Stimulated activated naive CD8-positive, alpha-beta T cell treated with anti-CD3 and anti-CD28 coated beads, Interleukin-15, amount 100 ng/mL, for 72 hours (primary cell): ENCODE measurements around the gene AGO3.
A peak's percentile ranks its signal among the peaks of the same experiment; 100 is the strongest.
"Not testable (repeated sequence)": the region's sequence is repeated elsewhere in the genome, so short reads cannot be mapped to it uniquely, and the experiment has no call there.

Experiments used
- ATAC-seq: fragments of 150-1000 bp; cut with Tn5 transposase; 2 replicates; pipeline ENCODE4 v1.10.0; 2021; ENCODE audit warnings: mild to moderate bottlenecking, moderate library complexity
- DNase-seq, 2 donors: peaks; one replicate each; pipeline ENCODE4 v3.0.0; 2021 to 2022
- H3K27ac Mint-ChIP-seq, 2 donors: one replicate each; pipeline ENCODE4 v1.8.0; 2022; ENCODE audit warnings: mild to moderate bottlenecking in 2 of 2, mixed read lengths in 2 of 2, moderate library complexity in 2 of 2
- H3K27me3 Mint-ChIP-seq: one replicate; pipeline ENCODE4 v1.8.0; 2022; ENCODE audit warnings: mixed read lengths
- H3K4me1 Mint-ChIP-seq: one replicate; pipeline ENCODE4 v1.8.0; 2022; ENCODE audit warnings: mild to moderate bottlenecking, mixed read lengths
- H3K4me3 Mint-ChIP-seq, 2 donors: one replicate each; pipeline ENCODE4 v1.8.0; 2022; ENCODE audit warnings: mild to moderate bottlenecking in 2 of 2, mixed read lengths in 2 of 2, moderate library complexity in 1 of 2
- H3K9me3 Mint-ChIP-seq, 2 donors: one replicate each; pipeline ENCODE4 v1.8.0; 2022; ENCODE audit warnings: mixed read lengths in 2 of 2

Gene AGO3

GRCh38 chr1:35939484-35939883 is 8.6 kb downstream of the AGO3 start:
- Mint-ChIP-seq H3K4me1 (peaks cover 48% of the 10 kb centered on the region), H3K27ac (no peak overlapping the region), H3K9me3 (no peaks in the 10 kb centered on the region), H3K27me3 (no peaks in the 10 kb centered on the region), H3K4me3 (no peak overlapping the region)
- no peak for ATAC-seq
- no peak for DNase-seq

DNA sequence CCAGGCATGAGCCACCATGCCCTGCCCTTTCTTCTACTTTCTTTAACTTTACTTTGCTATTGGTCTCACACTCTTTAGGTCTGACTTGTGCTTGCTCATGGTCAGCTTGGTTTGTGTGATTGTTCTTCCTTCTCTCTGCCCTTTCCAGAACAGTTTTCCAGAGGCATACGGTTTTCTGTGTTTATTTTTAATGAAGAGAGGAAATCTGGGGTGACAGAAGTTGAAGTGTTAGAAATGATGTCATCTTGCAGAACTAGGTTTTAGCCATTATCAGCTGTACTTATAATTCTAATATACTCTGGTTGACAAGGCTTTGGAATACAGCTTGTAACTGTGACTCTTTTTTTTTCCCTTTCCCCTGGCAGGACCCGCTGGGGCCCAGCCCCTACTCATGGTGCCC is 14.4 kb downstream of the AGO3 start:
- DNase-seq (no peak), ATAC-seq (no peak)
- Mint-ChIP-seq H3K27ac (peak overlapping the region in 1 of 2 donors; percentile 29), H3K9me3 (no peaks in the 10 kb centered on the region), H3K4me1 (peaks cover 68% of the 10 kb centered on the region), H3K27me3 (no peaks in the 10 kb centered on the region), H3K4me3 (no peak overlapping the region)

DNA sequence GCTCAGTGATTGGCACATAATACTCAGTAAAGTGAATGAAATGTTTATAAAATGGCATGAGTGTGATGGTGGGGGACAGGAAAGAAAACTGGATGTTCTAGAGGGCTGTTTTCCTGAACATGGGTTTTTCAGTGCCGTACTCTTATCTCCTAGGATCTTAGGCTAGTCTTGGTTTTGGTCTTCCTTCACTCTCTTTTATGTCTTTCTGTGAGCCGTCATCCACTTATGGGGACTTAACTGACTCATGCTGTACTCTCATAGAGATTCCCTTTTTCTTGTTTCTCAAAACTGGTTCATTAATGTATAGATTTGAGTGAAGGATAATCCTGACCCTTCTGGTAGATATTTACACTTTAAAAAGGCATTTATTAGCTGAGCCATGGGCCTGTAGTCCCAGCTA is 16.6 kb downstream of the AGO3 start:
- Mint-ChIP-seq H3K9me3 (no peaks in the 10 kb centered on the region), H3K27ac (no peak overlapping the region), H3K4me3 (no peak overlapping the region), H3K4me1 (peaks cover 46% of the 10 kb centered on the region), H3K27me3 (no peaks in the 10 kb centered on the region)
- DNase-seq (no peak), ATAC-seq (no peak)

DNA sequence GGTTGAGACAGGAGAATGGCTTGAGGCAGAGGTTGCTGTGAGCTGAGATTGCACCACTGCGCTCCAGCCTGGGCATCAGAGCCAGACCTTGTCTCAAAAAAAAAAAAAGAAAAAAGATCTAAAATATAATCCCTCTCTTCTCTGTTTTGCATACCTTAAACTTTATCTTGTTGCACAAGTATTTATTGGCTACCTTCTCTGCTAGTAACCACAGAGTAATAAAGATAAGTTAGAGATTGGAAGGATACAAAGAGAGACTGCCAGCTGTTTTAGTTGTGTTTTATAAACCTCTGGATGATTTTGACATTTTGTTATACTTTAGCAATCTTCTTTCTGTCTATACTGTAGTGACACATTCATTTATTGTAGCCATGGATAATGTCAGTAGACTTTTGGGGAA is 27.7 kb downstream of the AGO3 start:
- ATAC-seq, result no peak
- H3K27me3 Mint-ChIP-seq, result no peaks in the 10 kb centered on the region
- H3K4me1 Mint-ChIP-seq, result no peaks in the 10 kb centered on the region
- DNase-seq, result no peak
- H3K9me3 Mint-ChIP-seq, result no peaks in the 10 kb centered on the region
- H3K27ac Mint-ChIP-seq, result peak overlapping the region in 1 of 2 donors; percentile 19
- H3K4me3 Mint-ChIP-seq, result no peak overlapping the region

GRCh38 chr1:35959304-35959703 is 28.4 kb downstream of the AGO3 start:
- DNase-seq (no peak), ATAC-seq (no peak)
- H3K4me1 Mint-ChIP-seq, result no peaks in the 10 kb centered on the region
- H3K27me3 Mint-ChIP-seq, result no peaks in the 10 kb centered on the region
- H3K27ac Mint-ChIP-seq, result no peak overlapping the region
- H3K9me3 Mint-ChIP-seq, result no peaks in the 10 kb centered on the region
- no peak overlapping the region for H3K4me3 Mint-ChIP-seq

DNA sequence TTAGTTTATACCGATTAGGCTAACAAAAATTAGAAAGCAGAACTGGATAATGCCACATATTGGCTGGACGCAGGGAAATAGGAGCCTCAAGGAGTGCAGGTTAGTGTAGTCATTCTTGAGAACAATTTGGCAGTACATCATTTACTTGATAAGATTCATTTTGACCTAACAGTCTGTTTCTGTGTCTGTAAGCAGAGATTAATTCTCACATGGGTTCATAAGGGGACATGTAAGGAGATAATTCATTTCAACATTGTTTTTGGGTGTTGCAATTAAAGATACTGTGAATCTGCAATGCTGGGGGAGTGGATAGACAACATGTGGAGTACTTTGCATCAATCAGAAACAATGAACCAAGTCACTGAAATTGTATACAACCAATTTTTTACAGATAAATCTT is 32.0 kb downstream of the AGO3 start:
- ATAC-seq (no peak), DNase-seq (no peak)
- no peaks in the 10 kb centered on the region for H3K27me3 Mint-ChIP-seq
- no peaks in the 10 kb centered on the region for H3K4me1 Mint-ChIP-seq
- H3K4me3 Mint-ChIP-seq, result no peak overlapping the region
- no peak overlapping the region for H3K27ac Mint-ChIP-seq
- H3K9me3 Mint-ChIP-seq, result no peaks in the 10 kb centered on the region

DNA sequence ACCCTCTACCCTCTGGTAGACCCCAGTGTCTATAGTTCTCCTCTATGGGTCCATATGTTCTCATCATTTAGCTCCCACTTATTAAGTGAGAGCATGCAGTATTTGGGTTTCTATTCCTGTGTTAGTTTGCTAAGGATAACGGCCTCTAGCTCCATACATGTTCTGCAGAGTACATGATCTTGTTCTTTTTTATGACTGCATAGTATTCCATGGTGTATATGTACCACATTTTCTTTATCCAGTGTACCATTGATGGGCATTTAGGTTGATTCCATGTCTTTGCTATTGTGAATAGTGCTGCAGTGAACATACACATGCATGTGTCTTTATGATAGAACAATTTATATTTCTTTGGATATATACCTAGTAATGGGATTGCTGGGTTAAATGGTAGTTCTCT is 33.4 kb downstream of the AGO3 start:
- not testable (repeated sequence) for ATAC-seq, H3K27ac Mint-ChIP-seq, H3K27me3 Mint-ChIP-seq, H3K9me3 Mint-ChIP-seq, H3K4me3 Mint-ChIP-seq, H3K4me1 Mint-ChIP-seq, DNase-seq

- ATAC-seq (no peak), DNase-seq (no peak)
- Mint-ChIP-seq H3K9me3 (no peaks in the 10 kb centered on the region), H3K27me3 (no peaks in the 10 kb centered on the region), H3K4me3 (no peak overlapping the region), H3K4me1 (no peaks in the 10 kb centered on the region), H3K27ac (peak overlapping the region in 1 of 2 donors; percentile 77)
Observed at GRCh38 chr1:35968396-35968795, 37.5 kb downstream of the AGO3 start.

- no peak overlapping the region for H3K4me3 Mint-ChIP-seq
- H3K27ac Mint-ChIP-seq, result no peak overlapping the region
- no peaks in the 10 kb centered on the region for H3K27me3 Mint-ChIP-seq
- peaks cover 0 to 5% of the 10 kb centered on the region in 2 donors for H3K9me3 Mint-ChIP-seq
- peaks cover 13% of the 10 kb centered on the region for H3K4me1 Mint-ChIP-seq
- DNase-seq, result no peak
- no peak for ATAC-seq
Observed at GRCh38 chr1:35971601-35972000, 40.7 kb downstream of the AGO3 start.

DNA sequence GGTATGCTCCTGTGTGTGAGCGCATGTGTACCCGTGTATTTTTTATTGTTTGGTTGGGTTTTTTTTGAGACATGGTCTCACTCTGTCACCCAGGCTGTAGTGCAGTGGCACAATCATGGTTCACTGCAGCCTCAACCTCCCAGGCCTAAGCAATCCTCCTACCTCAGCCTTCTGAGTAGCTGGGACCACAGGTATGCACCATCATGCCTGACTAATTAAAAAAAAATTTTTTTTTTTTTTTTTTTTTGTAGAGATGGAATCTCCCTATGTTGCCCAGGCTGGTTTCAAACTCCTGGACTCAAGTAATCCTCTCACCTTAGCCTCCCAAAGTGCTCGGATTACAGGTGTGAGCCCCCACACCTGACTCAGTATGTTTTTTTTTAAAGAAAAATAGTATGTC is 41.7 kb downstream of the AGO3 start:
- not testable (repeated sequence) for DNase-seq, H3K4me3 Mint-ChIP-seq, ATAC-seq, H3K9me3 Mint-ChIP-seq, H3K27ac Mint-ChIP-seq, H3K27me3 Mint-ChIP-seq
- peaks cover 13% of the 10 kb centered on the region for H3K4me1 Mint-ChIP-seq

- no peak overlapping the region for H3K4me3 Mint-ChIP-seq
- peak overlapping the region in 1 of 2 donors; percentile 7 for H3K27ac Mint-ChIP-seq
- H3K4me1 Mint-ChIP-seq, result peaks cover 4% of the 10 kb centered on the region
- ATAC-seq (no peak), DNase-seq (no peak)
- H3K9me3 Mint-ChIP-seq, result no peaks in the 10 kb centered on the region
- H3K27me3 Mint-ChIP-seq, result no peaks in the 10 kb centered on the region
Observed at GRCh38 chr1:35980090-35980489, 49.2 kb downstream of the AGO3 start.

GRCh38 chr1:35988237-35988636 is 57.3 kb downstream of the AGO3 start:
- H3K27ac Mint-ChIP-seq, result no peak overlapping the region
- H3K4me1 Mint-ChIP-seq, result no peaks in the 10 kb centered on the region
- no peak overlapping the region for H3K4me3 Mint-ChIP-seq
- DNase-seq (no peak), ATAC-seq (peak; percentile 60)
- no peaks in the 10 kb centered on the region for H3K9me3 Mint-ChIP-seq
- no peaks in the 10 kb centered on the region for H3K27me3 Mint-ChIP-seq

- H3K4me3 Mint-ChIP-seq, result no peak overlapping the region
- DNase-seq (no peak), ATAC-seq (no peak)
- no peaks in the 10 kb centered on the region for H3K9me3 Mint-ChIP-seq
- no peaks in the 10 kb centered on the region for H3K27me3 Mint-ChIP-seq
- H3K4me1 Mint-ChIP-seq, result no peaks in the 10 kb centered on the region
- H3K27ac Mint-ChIP-seq, result peak overlapping the region in 1 of 2 donors; percentile 76
Observed at GRCh38 chr1:36006941-36007500, 76.1 kb downstream of the AGO3 start.

DNA sequence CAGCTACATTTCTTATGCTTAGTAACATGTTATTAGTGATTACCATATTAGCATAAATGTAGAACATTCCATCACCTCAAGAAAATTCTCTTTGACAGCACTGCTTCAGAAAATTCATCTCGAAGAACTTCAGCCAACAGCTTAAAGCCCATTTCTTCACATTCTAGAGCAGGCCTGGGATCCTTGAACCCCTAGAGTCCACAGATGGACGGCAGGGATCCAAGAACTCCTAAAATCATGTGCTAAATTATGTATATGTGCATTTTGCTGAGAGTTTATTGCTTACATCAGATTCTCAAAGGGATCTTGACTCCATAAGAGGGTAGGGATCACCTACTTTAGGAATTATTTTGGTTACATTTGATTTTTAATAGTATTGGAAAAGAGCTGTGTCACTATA is 76.8 kb downstream of the AGO3 start:
- H3K27me3 Mint-ChIP-seq, result no peaks in the 10 kb centered on the region
- no peak overlapping the region for H3K4me3 Mint-ChIP-seq
- no peaks in the 10 kb centered on the region for H3K9me3 Mint-ChIP-seq
- no peak for ATAC-seq
- no peak for DNase-seq
- H3K4me1 Mint-ChIP-seq, result no peaks in the 10 kb centered on the region
- no peak overlapping the region for H3K27ac Mint-ChIP-seq

- H3K27ac Mint-ChIP-seq, result no peak overlapping the region
- no peaks in the 10 kb centered on the region for H3K9me3 Mint-ChIP-seq
- DNase-seq (no peak), ATAC-seq (no peak)
- no peaks in the 10 kb centered on the region for H3K4me1 Mint-ChIP-seq
- no peak overlapping the region for H3K4me3 Mint-ChIP-seq
- no peaks in the 10 kb centered on the region for H3K27me3 Mint-ChIP-seq
Observed at GRCh38 chr1:36008546-36009197, 77.8 kb downstream of the AGO3 start.

DNA sequence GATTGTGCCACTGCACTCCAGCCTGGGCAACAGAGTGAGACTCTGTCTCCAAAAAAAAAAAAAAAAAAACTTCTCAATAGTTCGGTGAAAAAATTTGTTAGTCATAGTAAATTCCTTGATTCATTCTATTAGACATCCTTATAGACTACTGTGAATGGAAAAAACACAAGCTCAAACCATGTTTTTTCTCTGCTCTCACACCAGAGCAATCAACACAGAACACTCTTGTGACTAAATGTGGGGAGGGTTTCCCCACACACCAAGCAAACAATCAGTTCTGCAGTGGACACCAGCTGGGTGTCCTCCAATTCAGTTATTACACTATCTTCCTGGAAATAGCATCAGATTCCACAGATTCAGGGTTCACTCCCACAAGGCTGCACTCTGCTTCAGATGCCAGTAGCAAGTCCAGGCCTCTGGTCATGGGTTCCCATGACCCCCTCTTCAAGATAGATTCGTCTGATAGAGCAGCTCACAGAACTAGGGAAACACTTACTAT is 83.9 kb downstream of the AGO3 start:
- H3K9me3 Mint-ChIP-seq, result no peaks in the 10 kb centered on the region
- H3K27ac Mint-ChIP-seq, result no peak overlapping the region
- H3K4me3 Mint-ChIP-seq, result no peak overlapping the region
- H3K27me3 Mint-ChIP-seq, result no peaks in the 10 kb centered on the region
- H3K4me1 Mint-ChIP-seq, result no peaks in the 10 kb centered on the region
- ATAC-seq, result no peak
- no peak for DNase-seq

- H3K27me3 Mint-ChIP-seq, result no peaks in the 10 kb centered on the region
- no peak overlapping the region for H3K27ac Mint-ChIP-seq
- no peak for DNase-seq
- no peaks in the 10 kb centered on the region for H3K4me1 Mint-ChIP-seq
- ATAC-seq, result no peak
- H3K9me3 Mint-ChIP-seq, result no peaks in the 10 kb centered on the region
- no peak overlapping the region for H3K4me3 Mint-ChIP-seq
Observed at GRCh38 chr1:36016686-36017085, 85.8 kb downstream of the AGO3 start.
